ENCODE results near the gene TMEM131.

TMEM131 gene

DNA sequence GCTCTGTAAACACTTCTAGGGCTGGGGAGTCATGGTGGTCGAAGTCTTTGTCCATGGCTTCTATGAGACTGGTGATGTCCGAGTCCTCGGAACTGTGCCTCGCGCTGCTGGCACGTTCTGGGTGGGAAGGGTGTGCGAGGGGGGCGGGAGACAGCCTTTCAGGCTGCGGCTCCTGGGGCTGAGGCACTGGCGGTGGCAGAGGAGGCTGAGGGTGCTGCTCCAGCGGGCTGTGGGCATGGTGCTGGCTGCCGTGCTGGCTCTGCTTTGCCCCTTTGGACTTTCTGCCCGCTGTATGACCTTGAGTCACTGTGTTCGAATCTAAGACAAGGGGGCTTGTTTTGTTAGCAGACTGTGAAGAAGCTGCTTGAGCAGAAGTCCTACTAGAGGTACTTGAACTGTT lies 203.3 kb downstream of the TMEM131 start:
- no peak for DNase-seq

DNA sequence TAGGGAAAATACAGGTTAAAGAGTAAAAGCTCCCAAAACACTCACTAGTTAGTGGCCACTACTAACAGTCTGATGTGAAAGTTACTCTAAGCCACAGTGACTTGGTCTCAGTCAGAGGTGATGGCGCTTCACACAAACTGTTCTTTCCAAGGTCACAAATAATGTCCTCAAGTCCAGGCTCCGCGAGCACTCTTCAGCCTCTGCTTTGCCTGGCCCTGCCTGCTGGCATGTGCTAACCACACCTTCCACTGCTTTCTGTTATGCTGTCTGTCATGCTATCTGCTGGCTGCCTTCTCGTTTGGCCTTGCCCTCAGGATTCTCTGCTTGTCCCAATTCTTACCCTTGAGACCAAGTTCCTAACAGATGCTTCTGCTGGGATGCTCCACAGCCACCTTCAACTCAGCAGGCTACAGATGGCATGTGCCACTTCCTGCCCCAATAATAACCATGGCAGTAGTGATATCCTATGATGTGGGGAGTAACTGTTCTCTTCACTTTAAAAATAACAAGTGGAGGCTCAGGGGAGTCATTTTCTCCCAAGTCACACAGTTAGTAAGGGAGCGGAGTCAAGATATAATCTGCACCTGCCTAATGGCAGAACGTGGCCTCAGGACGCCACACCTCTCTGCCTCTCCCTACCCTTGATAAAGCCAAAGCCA lies 206.6 kb downstream of the TMEM131 start:
- DNase-seq, result no peak

- no peak for DNase-seq
Observed at GRCh38 chr2:97785818-97786217, 209.9 kb downstream of the TMEM131 start.

DNA sequence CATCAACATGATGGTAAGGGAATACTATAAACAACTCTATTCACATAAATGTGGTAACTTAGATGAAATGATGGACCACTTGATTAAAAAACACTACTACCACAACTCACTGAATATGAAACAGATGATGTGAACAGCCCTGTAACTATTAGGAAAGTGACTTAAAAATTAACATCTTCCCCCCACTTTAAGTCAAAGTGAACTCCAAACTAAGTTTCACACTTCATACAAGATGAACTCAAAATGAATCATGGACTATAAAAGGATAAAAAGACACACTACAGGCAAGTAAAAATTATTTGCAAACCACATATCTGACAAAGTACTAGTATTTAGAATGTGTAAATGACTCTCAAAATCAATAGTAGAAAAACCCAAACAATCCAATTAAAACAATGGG lies 210.8 kb downstream of the TMEM131 start:
- no peak for DNase-seq

DNA sequence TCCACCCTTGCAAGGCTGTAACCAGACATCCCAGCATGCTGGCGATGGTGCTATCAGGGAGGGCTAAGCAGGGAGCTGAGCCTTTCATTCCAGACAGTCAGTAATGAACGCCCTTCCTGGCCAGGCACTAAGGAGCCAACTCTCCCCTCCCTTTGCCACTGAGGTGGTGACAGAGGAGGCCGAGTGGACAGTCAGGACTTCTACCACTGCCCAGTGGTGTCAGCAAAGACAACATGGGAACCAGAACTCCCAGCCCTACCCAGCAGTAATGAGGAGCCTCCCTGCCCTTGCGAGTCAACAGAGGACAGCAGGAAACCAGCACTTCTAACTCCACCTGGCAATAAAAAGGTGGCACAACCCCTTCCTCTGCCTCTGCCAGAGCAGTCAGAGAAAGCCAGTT lies 213.8 kb downstream of the TMEM131 start:
- DNase-seq, result no peak

DNA sequence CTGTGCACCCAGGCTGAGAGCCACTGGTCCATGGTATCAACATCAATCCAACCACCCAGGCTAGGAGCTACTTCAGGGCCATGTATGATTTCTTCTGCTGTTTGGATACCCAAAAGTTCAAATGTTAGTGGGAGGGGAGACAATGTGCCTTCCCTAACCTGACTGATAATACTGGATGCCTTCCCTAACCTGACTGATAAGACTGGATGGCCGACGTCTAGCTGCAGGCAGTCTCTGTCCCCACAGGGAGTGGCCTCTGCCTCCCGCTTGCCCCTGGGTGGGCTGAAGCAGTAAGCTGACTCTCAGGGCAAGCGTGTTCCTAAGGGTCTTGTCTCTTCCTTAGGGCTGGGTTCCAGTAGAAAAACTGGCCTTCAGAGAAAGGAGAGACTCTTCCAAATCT lies 216.6 kb downstream of the TMEM131 start:
- no peak for DNase-seq

DNA sequence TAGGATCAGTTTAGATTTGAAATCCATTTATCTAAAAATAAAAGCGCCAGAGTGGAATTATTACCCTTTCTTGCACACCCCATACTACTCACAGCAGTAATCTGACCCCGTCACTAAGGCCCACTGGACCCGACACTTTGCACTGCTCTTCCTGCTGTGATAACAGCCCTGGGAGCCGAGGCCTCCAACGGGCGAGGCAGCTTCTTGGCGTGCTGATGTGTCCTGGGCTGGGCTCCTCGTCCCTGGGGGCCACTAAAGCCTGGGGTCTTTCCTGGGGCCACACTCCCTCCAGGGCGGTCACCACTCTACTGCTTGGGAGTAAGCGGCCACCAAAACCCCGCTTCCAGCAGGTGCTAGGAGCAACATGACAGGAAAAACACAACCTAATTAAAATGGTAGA lies 220.7 kb downstream of the TMEM131 start:
- DNase-seq, result no peak

- peak; percentile 76 for DNase-seq
Observed at GRCh38 chr2:97774425-97774824, 221.3 kb downstream of the TMEM131 start.

- no peak for DNase-seq
Observed at GRCh38 chr2:97770445-97770844, 225.3 kb downstream of the TMEM131 start.

GRCh38 chr2:97769711-97770110 lies 226.0 kb downstream of the TMEM131 start:
- no peak for DNase-seq

- no peak for DNase-seq
Observed at GRCh38 chr2:97769308-97769707, 226.4 kb downstream of the TMEM131 start.

- DNase-seq, result no peak
Observed at GRCh38 chr2:97766567-97766966, 229.2 kb downstream of the TMEM131 start.

- DNase-seq, result no peak
Observed at GRCh38 chr2:97765933-97766332, 229.8 kb downstream of the TMEM131 start.

DNA sequence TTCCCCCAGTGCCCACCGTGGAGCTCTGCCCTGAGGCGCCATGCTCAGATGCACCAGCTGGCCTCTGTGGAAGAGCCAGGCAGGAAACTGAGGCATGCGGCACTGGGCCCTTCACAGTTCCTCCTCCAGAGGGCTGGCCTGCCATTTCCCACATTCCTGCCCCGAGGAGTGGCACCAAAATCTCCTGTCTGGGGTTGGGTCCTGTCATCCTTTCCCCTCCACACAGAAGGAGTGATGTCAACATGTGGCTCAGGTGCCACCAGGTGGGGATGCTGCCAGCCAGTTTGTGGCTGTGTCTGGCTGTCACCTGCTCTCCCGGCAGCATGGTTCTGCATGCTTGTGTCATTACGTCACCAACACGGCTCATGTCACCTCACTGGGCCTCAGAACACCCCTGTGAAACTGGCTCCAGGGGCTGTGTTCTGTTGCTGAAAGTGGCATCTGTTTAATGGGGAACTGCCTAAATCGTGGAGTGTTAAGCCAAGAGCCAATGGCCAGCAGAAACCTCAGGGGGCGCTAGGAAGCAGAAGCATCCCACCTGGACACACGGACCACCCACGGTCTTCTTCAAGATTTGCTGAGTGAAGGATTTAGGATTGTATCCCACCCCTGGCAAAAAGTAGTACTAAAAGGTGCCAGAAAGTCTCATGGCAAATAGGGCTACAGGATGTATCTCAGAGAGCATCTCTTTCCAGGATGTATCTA lies 231.0 kb downstream of the TMEM131 start:
- DNase-seq, result peak; percentile 52

GRCh38 chr2:97763176-97763845 lies 232.4 kb downstream of the TMEM131 start:
- DNase-seq, result peak; percentile 75

DNA sequence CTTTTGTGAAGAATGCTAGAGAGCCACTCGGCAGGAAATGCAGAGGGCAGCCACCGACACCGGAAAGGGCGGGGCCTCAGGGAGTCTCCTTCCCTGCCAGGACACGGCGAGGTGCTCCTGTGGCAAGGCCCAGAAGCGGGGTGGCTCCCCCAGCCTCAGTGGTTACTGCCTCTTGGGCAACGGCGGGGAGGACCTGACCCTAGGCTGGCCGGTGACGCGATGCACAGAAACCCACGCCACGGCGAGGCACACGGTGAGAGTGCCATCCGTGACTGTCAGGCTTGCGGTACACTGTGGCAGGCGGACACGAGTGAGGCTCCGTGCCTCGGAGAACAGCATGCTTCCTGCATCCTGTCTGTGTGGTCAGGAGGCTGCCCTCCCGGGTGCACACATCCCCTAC lies 234.6 kb downstream of the TMEM131 start:
- DNase-seq, result peak; percentile 37

DNA sequence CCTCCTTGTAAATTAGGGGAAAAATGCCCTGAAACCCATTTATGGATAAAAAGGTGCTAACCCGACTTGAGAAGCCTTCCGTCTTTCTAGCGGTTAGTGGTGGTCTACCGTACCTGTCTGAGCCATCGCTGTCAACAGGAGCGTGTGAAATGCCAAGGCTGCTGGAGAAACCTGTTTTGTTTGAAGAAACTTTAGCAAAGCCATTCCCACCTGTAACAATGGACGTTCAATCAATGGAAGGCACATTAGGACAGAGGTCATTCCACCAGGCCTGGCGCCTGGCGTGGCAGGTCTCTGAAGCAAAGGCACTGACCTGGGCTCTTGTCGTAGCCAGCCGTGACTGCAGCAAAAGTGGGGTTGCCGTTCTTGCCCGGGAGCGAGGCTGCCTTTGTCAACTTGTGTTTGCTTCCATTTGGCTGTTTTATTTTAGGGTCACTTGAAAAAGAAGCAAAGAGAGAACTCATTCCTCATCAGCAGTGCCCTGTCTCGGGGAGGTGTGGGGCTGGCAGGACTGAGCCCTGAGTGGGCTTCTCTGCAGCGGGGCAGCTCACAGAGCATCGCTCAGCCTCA lies 235.2 kb downstream of the TMEM131 start:
- DNase-seq, result peak; percentile 33

GRCh38 chr2:97759727-97760407 lies 235.9 kb downstream of the TMEM131 start:
- no peak for DNase-seq

DNA sequence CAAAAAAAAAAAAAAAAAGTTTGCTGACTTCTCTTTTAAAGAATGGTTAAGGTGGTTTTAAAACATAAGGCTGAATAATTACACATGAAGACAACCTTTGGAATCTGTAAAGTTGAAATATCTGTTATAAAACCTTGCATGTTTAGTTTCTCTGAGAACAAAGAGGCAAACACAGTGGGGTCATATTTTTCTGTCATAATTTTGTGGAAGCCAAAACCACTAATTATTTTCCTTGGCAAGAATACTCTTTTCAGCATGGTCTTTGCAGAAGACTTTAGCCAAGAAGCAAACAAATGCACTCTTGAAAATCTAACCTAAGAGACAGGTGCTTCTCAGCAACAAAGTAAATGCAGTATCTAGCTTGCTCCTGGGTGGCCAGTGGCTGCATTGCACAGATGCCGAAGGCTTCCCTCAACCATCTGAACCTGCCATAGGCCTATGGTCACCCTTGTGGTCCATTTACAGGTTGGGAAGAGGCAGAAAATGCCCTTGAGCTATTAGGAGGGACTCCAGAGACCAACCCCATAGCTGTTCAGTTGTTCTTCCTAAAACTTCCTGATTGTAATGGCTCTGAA lies 237.5 kb downstream of the TMEM131 start:
- DNase-seq, result no peak

GRCh38 chr2:97757062-97757461 lies 238.7 kb downstream of the TMEM131 start:
- peak; percentile 35 for DNase-seq

GRCh38 chr2:97755491-97755890 lies 240.3 kb downstream of the TMEM131 start:
- peak; percentile 38 for DNase-seq

DNA sequence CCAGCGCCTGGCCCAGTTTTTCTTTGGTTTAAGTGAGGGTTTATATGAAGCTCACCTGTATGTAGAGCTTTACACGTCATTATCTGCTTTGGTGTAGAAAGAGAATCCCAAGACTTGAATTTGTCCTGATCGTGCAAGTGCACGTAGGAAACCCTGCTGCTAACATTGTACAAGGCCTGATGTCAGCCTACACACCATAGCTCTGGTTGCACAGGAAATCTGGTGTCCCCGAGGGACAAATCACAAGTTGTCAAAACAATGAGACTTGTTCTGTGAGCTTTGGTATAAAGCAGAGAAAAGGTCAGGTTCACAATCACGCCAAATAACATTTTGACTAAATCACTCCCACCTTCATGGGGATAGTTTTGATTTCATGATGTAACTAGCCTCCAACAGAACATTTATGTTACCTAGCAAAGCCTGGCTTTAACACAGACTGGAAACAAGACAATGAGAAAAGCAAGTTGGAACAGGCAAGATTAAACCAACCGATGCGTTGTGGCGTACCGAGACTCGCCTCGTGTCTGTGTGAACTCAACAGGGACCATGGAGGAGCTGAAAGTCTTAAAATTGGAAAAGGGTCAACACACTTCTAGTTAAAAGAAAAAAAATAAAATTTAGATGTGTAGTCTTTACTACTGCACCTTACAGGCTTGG lies 240.9 kb downstream of the TMEM131 start:
- DNase-seq, result peak; percentile 26
